ENCODE data around the gene ETF1.

The ETF1 gene

DNA sequence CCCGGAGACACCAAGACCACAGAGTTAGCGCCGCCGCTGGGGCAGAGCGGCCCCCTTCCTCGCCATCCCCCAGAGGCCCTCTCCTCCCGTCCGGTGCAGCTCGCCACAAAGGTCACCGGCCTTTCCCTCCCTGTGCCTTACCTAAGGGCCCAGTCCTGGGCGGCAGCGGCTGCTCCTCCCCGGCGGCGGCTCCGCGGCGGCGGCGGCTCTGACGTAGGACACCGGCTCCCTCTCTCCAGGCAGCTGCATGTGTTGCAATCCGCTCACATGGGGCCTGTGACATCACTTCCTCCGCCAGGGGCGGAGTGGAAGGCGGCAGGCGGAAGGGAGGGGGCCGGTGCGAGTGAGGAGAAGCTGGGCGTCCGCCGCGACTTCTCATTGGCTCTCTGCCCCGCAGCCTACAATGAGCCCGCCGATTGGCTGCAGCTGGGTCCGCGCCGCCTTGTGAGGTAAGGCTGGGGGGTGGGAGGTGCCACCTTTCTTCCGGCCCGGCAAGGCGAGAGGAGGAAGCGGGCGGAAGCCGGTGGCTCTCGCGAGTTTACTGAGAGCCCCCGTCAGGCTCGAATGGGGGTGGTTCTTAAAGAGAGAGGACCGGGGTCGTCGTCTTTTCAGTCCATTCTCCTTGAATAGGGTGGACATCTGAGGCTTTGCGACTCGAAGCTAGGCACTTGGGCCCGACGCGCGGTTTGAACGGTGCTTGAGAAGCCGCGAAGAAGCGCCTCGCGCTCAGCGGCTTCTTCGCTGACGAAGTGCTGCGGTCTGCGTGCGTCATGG lies at the start of gene ETF1:
ETF1 (minus strand) TSS at position 281 of the 774 bp plus-strand sequence. CDS start 318 bp downstream, outside the sequence.
- peak; percentile 99 for DNase-seq

- DNase-seq, result no peak
These were observed 45.2 kb upstream of the ETF1 start for GRCh38 chr5:138588013-138588788.

DNA sequence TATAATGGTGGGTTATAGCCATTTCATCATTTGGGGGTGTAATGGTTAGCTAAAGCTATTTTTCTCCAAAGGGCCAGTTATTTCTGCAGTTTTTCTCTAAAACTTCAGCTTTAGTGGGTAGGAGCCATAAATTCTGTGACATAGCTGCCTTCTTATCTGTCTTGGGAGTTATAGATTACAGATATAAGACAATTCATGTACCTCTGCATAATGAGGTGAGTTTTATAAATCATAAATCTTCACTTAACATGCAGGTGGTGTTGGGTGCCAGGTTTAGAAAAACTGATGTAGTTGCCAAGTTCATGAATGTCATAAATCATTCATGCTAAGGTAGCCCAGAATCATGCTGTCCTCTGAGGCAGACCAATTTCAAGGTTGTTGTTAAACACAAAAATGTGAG lies 42.1 kb upstream of the ETF1 start:
- no peak for DNase-seq

- DNase-seq, result no peak
These were observed 41.1 kb upstream of the ETF1 start for GRCh38 chr5:138583984-138584637.

DNA sequence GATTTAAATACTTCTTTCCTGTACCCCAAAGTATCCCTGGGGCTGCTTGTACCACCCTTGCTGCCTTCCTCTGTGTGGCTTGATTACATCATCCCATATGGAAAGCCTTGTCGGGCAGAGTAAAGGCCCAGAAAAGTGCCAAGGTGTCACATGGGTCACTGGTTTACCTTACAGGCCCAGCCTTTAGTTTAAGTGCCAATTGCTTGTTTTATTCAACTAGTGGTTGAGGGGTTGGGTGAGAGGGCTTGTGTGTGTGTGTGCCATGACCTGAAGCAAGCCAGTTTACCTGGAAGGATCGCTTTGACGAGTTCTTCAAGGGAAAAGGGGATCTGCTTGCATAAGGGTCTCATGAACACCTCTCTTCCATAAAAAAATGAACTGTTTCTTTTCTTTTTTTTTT lies 39.9 kb upstream of the ETF1 start:
- DNase-seq, result no peak

DNA sequence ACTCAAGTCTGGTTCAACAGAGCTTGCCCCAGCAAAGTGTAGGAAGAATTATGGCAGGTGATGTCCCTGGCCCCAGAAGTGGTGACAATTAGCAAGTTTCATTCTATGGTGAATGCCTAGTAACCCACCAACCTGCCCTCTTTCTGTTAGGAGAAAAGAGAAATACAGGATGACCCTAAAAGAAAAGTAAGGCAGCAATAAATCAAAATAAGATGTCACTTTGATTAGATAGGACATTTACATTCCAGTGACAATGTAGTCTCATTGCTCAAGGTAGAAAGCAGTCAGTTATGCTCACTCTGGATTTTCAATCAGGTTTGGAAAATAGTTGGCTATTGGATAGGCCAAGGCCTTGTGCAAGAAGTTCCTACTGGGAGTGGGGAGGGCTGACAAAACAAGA lies 37.7 kb upstream of the ETF1 start:
- no peak for DNase-seq

DNA sequence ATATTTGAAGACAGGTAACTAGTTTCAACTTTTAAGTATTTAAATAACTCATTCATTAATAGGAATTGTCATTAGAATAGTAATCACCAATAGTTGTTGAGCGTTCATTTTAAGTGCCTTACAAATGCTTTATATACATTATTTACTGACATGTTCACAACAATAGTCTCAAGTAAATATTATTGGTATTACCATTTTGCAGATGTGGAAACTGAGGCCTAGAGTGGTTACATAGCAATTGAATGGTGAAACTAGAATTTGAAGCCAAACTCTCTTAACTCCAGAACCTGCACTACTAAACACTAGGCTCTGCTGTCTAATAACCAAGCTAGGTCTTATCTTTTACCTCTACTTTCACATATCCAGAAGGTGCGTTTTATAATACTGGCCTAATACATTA lies 37.0 kb upstream of the ETF1 start:
- no peak for DNase-seq

DNA sequence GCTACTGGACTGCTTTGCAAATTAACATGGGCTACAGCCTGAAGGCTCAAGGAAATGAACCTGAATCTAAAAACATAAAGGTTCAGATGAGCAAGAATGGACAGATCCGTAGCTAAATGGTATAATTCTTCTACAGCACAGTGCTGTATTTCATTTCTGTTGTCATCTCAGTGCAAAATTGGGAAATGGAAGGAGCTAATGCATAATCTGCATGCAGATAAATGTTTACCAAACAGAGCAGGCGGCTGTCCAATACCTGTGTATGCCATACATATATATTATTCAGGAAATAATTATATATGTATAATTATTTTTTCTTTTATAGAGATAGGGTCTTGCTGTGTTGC lies 36.5 kb upstream of the ETF1 start:
- no peak for DNase-seq

- DNase-seq, result no peak
These were observed 34.4 kb upstream of the ETF1 start for GRCh38 chr5:138577452-138577851.

- DNase-seq, result peak; percentile 95
These were observed 32.4 kb upstream of the ETF1 start, which contains the start of gene HSPA9 for GRCh38 chr5:138575194-138576015. TSS of gene HSPA9 (minus strand) at chr5:138575401. CDS start at chr5:138575318, 83 bp downstream.

DNA sequence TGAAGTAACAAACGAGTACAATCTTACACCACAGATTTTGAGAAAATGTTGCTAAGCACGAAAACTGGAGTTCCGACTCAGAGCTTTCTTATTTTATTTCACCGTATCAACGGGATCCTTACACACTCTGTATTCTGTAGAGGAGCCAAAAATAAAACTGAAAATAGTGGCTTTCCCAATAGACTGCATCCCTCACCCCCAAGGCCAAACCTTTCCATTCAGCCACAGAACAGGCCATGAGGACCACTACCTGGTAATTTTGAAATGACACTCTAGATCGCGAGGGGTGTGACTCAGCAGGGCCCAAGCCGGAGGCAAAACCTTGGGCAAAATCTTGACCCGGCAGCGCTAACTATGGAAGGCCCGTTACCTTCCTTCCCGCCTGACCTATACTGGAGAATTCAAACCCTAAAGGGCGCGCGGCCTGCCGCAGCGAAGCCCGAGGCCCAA lies 31.7 kb upstream of the ETF1 start:
- DNase-seq, result no peak

DNA sequence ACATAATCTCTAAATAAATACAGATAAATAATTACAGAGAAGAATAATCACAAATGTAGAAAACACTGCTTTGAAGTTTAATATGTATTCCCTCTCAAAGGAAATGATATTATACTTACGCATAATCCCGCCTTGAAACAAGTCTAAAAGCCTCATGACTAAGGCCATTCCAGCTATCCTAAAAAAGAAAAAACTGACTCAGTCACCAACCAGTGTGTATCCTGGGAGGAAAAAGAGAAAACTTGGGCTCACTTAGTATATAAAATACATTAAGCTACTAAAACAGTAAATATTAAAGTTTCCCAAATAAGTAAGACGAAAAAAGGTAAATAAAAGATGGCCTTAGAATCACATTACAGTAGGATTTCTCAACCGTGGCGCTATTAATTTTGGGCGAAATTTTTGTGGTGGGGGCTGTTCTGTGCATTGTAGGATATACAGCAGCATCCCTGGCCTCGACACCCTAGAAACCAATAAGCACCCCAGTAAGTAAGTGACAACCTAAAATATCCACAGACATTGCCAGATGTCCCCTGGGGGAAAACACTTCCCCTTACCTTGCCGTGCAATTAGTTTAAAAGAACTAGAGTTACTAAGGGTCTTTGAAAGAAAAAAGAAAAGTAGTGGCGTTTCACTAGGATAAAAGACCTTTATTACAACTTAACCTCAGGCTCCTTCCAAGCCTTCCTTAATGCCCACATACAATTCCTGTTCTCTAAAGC lies 31.1 kb upstream of the ETF1 start:
- DNase-seq, result no peak

DNA sequence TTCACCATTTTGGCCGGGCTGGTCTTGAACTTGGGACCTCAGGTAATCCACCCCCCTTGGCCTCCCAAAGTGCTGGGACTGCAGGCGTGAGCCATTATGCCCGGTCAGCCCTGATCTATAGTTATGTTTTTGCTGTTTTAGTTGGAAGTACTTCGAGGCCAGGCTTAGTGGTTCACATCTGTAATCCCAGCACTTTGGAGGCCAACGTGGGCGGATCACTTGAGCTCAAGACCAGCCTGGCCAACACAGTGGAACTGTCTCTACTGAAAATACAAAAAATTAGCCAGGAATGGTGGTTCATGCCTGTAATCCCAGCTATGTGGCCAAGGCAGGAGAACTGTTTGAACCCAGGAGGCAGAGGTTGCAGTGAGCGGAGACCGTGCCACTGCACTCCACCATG lies 30.2 kb upstream of the ETF1 start:
- no peak for DNase-seq

GRCh38 chr5:138570871-138571270 lies 27.8 kb upstream of the ETF1 start:
- no peak for DNase-seq

DNA sequence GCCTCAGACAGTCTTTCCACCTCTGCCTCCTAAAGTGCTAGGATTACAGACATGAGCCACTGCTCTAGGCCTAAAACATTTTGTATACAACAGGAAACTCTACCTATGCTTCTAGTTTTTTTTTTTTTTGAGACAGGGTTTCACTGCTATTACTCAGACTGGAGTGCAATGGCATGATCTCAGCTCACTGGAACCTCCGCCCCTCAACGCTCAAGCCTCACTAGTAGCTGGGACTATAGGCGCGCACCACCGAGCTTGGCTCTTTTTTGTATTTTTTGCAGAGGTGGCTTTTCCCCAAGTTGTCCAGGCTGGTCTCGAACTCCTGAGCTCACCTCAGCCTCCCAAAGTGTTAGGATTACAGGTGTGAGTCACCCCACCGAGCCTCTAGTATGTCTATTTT lies 26.7 kb upstream of the ETF1 start:
- no peak for DNase-seq

DNA sequence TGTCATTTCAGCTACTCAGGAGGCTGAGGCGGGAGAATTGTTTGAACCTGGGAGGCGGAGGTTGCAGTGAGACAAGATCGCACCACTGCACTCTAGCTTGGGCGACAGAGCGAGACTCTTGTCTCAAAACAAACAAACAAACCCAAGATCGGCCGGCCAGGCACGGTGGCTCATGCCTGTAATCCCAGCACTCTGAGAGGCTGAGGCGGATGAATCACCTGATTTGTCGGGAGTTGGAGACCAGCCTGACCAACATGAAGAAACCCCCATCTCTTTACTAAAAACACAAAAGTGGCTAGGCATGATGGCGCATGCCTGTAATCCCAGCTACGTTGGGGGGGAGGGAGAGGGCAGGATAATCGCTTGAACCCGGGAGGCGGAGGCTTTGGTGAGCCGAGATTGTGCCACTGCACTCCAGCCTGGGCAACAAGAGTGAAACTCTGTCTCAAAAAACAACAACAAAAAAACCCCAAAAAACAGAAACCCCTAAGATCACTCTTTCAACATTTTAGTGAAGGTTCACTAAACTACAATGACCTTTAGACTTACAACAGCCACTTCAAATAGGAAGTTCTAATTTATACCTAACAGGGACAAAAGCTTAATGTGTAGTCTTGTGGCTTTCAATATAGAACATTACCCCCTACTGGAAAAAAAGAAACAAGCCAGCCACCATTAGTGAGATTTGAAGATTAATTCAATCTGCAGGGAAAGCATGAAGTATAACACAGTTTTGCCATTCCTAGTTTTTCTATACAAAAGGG lies 25.2 kb upstream of the ETF1 start:
- DNase-seq, result no peak

- DNase-seq, result no peak
These were observed 23.8 kb upstream of the ETF1 start for GRCh38 chr5:138566792-138567191.

DNA sequence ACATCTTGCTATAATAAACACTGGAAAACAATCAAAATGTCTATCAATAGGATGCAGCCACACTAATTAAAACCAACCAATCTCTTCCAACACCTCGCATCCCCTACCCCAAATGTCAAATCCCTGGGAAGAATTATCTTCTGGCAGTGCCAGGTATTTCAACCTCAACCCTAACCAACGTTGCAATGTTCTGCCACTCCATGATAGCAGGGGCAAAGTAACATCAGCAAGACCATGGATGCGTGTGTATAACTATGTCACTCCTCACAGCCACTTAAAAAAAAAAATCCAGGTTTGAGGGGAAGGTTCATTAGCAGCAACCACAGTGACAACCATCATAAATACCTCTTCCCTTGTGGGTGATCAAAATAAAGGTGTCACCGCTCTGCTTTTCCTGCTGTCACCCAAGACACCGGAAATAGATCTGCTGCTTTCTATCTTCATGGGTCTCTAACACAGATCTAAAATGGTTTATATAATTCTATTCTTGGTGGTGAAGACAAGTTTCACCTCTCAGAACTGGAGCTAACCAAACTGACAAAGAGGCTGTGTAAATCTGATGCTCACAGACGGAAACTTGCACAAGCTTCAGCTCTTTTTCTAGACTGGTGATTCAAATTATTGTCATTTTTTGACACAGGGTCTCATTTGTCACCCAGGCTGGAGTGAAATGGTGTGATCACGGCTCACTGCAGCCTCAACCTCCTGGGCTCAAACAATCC lies 22.2 kb upstream of the ETF1 start:
- no peak for DNase-seq

- no peak for DNase-seq
These were observed 21.2 kb upstream of the ETF1 start for GRCh38 chr5:138564242-138564641.

DNA sequence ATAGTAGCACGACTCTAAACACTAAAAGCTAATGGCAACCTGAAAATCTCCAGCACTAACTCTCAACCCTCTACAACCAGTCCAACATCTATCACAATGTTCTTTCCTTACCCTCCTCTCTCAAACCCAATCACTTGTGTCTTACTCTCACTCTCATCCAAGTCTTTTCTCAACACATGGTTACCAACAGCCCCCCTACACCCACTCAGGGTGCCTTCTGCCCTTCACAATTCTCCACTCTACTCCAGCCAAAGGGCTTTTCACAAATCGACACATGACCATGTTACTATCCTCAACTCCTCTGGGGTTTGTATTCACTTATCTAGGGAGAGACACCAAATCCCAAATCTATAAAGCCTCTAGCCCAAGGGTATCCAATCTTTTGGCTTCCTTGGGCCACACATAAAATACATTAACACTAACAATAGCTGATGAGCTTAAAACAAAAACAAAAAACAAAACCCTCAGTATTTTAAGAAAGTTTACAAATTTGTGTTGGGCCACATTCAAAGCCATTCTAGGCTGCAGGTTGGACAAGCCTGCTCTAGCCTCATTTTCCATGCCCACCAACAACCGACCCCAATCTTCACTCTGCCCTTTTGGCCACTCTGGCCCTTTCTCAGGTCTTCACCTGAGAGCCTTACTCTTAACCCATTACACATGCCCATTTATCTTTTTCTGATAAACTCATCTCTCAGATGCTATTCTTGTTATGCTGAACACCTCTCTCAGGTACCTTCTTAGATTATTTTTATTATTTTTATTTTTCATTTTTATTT lies 20.5 kb upstream of the ETF1 start:
- no peak for DNase-seq
